SW 1271 (cell line): Measurements from ENCODE around the gene GPR26.
"Not testable (repeated sequence)": the region's sequence is repeated elsewhere in the genome, so short reads cannot be mapped to it uniquely, and the experiment has no call there.

ENCODE experiments used
- DNase-seq, 2 experiments: peaks; one replicate each; lab custom pipeline; 2025; lab: John Stamatoyannopoulos, UW

Gene GPR26

DNA sequence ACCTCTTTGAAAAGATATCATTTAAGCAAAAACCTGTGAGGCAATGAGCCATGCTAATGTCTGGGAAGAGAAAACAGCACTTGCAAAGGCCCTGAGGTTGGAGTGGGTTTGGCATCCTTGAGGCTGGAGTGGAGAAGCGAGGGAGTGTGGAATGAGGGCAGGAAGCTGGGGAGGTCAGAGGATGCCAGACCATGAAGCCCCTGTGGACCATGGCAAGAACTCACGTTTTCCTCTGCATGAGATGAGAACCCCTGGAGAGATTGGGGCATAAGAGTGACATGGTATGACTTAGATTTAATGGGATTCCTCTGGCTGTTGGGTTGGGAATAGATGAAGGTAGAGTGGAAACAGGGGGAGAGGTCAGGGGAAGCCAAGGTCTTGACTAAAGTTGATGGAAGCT lies 49.4 kb downstream of the GPR26 start:
- no peak for DNase-seq

DNA sequence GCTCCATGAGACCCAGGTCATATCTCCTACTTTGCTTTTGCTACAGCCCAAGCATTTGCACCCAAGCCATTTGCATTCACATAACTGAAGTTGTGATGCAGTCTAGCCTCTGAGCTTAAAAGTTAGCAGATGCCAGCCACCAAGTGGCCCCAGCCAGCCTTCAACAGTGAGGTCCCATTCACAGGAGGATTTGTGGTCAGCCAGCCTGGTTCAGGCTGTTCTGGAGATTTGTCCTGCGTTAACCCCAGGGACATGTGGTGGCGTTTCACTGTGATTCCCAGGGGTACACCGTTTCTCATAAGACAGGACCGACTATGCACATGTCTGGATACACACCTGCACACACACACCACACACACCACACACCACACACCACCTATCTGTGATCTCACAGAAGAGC lies 51.2 kb downstream of the GPR26 start:
- DNase-seq, result no peak

DNA sequence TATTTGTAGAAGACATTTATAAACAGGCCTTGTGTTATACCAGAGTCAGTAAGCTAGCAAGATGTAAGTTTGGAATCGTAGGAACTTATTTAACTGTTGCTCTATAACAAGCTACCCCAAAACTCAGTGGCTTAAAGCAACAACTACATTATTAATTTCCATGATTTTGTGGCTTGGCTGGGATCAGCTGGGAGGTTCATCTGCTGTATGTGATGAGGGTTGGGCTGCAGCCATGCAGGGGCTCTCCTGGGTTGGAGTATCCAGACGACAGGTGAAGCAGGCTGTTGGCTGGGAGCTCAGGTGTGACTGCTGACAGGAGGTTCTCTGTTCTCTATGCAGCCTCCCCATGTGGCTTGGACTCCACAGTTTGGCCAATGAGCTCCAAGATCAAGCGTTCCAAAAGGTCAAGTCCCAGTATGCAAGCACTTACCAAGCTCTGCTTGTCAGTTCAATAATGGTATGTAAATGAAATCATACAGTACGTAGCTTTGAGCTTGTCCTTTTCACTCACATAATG lies 52.4 kb downstream of the GPR26 start:
- no peak for DNase-seq

DNA sequence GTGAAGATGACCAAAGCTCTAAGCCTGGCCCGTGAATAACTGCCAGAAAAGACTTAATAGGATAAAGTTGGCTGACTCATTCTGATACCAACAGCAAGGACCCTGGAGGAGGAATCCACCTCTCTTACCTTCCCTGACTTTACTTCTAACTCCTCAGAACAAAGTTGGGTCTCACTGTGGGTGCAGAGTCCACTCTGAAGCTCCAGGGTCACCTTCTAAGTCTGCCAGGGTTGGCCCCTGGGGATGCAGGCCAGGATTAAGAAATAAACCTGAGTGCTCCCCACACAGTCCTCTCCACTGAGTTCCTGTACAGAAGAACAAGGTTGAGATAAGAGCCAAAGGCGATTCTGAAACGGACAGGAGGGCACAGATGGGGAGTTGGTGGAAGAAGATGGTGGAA lies 54.4 kb downstream of the GPR26 start:
- DNase-seq, result no peak

DNA sequence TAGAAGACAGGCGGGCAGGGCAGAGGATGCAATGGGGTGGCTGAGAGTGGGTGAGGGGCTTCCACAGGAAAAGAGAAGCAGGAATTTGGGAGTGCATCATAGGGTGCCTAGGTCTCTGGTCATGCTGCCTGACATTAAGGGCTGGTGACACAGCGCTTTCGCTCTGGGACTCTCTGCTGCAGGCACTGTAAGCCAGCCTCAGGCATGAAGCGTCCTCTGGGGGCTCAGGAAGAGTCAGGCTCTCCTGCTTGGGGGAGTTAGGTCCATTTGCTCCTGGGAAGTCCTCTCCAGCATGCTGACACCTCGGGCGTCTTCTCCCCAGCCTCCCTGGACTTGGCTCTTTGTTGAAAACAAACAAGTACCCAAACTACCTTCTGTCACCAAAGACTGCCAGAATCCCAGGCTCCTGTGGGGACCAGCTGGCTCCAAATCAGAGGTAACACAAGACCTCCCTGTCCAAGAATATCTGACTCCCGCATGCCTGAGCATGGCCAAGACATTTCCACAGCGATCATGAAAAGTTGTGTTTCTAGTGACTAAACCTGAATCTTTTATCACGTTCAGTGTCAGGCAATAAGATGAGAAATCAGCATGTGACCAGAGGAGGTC lies 55.4 kb downstream of the GPR26 start:
- no peak for DNase-seq

DNA sequence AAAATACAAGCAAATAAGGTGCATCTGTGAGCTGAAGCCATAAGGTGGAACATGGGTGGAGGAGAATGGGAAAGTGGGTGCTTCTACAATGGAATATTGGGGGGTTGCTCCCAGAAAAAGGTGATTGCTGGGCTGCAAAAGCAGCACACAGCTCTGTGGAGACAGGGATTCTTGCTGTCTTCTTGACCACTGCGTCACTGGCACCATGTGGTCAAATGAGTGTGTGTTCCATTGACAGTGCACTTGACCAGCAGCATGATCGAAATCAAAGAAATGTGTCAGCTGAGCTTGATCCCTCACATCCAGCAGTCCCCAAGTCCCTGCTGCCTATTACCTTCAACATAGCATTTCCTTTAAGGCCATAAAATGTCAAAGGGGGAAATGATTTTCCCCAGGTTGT lies 56.2 kb downstream of the GPR26 start:
- no peak for DNase-seq

DNA sequence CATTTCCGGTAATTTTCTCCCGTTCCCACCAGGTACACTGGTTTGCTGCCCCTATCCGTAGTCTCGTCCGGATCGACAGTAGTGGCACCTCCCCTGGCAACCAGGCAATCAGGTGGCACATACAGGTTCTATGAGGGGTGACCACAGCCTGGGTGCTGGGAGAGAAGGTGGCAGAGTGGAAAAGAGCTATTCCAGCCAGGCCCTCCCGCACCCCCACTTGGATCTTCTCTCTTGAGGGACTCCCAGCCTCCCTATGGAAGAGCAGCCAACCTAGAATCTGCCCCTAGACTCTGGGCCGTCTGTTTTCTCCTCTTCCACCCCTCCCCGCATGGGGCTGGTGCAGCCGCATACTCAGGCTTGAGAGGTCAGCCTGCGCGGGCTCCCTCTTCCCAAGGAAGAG lies 58.6 kb downstream of the GPR26 start:
- no peak for DNase-seq

DNA sequence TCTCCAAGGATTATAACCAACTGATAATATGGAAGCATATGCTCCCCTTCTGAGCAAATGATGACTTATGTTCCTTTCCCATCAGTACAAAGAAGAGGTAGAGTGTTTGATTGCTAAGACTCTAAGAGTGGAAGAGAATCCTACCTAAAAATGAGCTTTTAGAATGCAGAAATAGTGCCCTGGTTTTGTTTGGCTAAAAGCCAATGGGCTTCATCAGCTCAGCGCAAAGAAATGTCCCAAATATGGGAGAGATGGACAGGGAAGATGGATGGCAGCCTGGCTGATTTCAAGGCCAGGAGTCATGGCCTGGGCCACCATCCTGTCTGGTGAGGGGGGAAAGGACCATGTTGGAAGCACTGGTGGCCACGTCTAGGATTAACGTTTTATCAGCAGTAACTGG lies 60.2 kb downstream of the GPR26 start:
- no peak for DNase-seq

DNA sequence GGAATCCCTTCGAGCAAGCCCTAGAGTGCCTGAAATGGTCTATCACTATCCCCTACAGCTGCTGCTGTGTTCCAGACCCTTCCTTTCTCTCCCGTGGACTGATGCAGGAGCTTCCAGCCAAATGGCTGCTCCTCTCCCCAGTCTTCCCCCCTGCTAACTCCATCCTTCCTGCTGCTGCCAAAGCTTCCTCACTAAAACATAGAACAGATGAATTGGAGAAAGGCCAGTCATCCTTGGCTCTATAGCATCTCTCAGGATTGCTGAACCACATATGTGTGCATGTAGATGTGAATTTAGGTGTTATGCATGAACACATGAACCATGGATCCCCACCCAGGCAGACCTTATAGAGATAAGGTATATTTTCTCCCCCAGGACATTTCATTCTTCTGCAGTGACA lies 60.7 kb downstream of the GPR26 start:
- no peak for DNase-seq

DNA sequence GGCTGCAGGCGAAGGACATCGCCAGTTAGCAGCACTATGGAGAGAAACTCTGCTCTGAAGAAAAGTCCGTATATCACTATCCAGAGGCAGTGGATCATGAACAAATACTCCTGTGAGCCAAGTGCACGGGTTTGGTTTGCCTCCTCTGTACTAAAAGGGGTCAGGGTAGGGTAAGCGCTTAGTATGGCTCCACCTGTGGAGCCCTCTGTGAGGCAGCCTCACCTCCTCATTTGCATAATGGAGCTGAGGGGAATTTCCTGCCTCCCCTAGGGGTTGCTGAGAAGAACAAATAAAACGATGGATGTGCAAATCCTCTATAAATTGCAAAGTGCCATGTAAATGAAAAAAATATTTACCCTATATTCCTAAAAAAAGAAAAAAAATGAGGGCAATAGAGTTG lies 63.4 kb downstream of the GPR26 start:
- no peak for DNase-seq

DNA sequence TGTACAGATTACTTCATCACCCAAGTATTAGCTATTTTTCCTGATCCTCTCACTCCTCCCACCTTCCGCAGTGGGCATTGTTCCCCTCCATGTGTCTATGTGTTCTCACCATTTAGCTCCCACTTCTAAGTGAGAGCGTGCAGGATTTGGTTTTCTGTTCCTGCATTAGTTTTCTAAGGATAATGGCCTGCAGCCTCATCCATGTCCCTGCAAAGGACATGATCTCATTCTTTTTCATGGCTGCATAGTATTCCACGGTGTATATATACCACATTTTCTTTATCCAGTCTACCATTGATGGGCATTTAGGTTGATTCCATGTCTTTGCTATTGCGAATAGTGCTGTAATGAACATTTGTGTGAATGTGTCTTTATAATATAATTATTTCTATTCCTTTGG lies 70.8 kb downstream of the GPR26 start:
- not testable (repeated sequence) for DNase-seq

DNA sequence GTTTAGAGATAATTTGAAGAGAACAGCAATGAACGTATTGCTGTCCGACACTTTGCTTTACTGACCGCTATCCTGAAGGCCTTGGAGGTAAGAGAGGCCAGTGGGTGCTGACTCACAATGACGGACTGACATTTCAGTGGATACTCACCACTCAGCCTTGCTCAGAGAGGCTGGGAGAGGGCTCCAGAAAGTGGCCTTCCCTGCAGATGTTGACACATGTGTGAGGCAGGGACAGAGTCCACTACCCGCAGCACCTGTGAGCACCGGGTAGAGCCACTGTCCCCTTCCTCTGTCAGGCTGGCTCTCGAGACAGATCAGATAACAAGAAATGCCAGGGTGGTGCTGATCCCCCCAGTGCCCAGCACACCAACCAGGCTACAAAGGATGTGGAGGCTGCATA lies 75.0 kb downstream of the GPR26 start:
- no peak for DNase-seq

DNA sequence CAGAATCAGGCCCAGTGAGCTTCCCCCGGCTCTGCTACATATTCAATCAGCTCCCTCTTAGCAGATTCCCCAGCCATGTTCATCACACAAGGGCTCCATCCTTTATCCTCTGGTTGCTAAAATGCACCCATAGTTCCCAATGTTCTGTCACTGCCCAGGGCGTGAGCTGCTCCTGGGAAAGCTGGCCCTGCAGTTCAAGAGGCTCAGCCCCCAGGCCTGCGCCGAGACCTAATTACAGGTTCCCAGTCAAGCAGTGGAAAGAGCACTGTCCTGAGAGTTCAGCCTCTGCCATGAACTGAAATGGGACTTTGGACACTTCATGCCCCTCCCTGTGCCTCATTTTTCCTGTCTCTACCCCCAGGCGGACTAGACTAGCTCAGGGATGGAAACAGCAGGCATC lies 75.6 kb downstream of the GPR26 start:
- no peak for DNase-seq

DNA sequence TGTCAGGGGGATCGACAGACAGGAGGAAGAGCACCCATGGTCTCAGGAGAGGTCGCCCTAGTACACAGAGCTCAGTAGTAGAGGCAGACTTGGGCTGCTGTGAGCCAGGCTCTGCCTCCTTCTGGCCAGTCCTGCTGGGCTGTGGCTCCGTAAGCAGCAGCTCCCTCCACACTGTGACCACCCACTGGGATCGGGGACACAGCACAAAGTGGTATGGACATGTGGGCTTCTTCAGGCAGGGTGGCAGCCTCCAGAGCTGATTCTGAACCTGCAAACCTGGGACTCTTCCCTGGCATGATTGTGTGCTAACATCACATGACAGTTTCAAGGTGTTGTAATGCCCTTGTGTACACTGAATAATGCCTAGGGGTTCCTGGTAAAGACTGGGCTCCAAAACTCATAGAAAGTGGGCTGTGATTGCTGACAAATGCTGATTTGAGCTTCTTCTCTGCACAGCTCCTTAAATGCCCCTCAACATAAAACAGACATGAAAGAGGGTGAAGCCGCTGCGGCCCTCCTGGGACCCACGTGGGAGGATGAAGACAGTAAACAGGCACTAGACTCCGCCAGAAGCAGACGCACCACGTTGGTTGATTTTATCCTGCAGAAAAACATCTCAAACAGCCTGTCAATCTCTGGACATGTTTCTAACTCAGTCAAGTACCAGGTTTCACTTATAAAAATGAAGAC lies 76.7 kb downstream of the GPR26 start:
- no peak for DNase-seq

DNA sequence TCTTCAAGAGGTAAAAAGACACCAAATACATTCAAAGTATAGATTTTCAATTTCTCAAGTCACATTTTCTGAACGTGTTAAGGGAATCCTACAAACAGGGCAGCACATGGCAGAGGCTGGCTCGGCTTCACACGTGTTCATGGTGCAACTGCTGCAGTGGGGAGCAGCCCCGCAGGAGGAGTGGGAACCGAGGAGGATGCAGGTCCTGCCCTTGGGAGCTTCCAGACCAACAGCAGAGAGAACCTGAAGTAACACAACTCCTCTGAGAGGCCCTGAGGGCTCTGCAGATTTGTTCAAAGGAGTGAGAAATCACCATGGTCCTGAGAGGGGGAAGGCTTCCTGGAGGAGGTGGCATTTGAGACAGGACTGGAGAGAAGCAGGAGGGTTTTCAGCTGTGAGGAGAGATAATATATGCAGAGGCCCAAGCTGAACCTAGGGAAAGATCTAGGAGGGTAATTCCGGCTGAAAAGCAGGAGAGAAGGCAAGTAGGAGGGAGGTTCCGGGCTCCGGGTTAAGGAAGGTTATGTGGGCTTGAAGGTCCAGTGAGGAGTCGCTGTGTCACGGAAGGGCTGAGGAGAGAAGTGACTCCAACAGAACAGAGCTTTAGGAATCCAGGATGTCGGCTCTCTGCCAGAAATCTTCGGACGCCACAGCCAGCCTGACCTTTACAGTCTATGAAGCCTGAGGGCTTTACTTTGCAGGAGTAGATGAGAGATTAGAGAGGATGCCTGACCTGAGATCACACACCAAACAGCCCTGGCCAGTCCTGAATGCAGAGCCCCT lies 77.5 kb downstream of the GPR26 start:
- no peak for DNase-seq

DNA sequence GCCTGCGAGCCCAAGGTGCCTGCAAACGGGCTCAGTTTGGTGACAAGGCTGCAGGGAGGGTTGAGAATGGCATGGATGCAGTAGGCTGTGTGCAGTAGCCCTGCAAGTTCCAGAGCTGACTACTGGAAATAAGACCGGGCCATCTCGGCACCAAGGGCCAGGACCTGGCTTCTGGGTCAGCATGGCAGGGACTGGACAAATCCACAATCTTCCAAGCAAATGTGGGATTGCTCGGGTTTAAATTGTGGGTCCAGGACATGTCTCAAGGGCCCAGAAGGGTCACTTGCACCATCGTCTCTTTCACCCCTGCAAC lies 78.0 kb downstream of the GPR26 start:
- no peak for DNase-seq
